ENCODE measurements around the gene PRDM16.

DNA sequence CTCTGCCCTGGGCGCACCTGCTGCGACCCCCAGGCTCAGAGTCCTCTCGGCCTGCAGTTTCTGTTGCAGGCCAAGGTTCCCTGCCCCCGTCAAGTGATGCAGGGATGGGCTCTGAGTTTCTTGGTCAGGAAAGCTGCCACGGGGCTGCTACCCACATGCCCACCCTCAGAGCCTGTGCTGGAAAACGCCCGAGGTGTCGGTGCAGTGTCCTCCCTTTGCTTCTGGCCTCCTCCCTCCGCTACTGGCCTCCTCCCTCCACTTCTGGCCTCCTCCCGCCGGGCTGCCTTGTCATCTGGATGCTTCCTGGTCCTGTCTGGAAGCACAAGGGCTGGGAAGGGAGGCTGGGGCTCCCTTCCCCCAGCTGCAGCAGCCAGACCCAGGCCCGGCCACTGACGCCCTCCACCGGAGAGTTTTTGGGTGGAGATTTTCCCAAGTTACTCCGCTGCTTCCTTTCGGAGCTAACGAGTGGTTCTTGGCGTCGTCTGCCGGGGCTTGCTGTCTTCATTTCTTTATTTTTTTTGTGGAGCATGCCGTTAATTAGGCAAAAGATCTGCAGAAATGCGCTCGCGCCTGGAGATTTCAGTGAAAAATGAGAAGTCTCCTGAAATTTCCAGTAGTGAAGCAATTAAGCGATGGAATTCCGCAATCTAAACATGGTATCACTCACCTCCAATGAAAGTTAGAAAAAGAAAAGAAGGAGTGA lies 17.4 kb downstream of the PRDM16 start:
- TF ChIP-seq CTCF (conservative IDR thresholded peaks at IDR 0.05; ENCODE audit: low read depth in 2 of 2) (no peak), EZH2 (IDR thresholded peaks at IDR 0.05; ENCODE audit: low read depth, unreplicated experiment) (no peak), REST (IDR thresholded peaks at IDR 0.05; ENCODE audit: unreplicated experiment) (no peak)

Data from GM23338 (cell line).